PC-9 (cell line): ENCODE results near the gene PCDHAC1. TPM values are rescaled to one million over a fixed set of nuclear protein-coding genes. Genes with fewer than 3 reads are reported as not detected.
"Not testable (repeated sequence)": the region's sequence is repeated elsewhere in the genome, so short reads cannot be mapped to it uniquely, and the experiment has no call there.

Experiments used
- Bru-seq: library from RNA; stranded (reverse); fragments of 400-500 nt; gene quantifications from one replicate; lab custom pipeline; 2021; lab: Mats Ljungman, UMichigan
- BruChase-seq, 2 experiments: library from RNA; stranded (reverse); fragments of 400-500 nt; gene quantifications; one replicate each; lab custom pipeline; 2021; lab: Mats Ljungman, UMichigan
- BruUV-seq: library from RNA; stranded (reverse); fragments of 400-500 nt; replicated peaks from 2 replicates; lab custom pipeline; 2021; lab: Mats Ljungman, UMichigan
- CTCF ChIA-PET: fragments of 300-600 bp; sonication (Branson Sonifier 250); formaldehyde crosslinking; loops from one replicate; lab custom pipeline; 2022; ENCODE audit warnings: antibody characterized with exemption; lab: Charles Lee
- POLR2A ChIA-PET: fragments of 300-600 bp; sonication (Branson Sonifier 250); formaldehyde crosslinking; loops from one replicate; lab custom pipeline; 2022; ENCODE audit warnings: antibody characterized with exemption; ENCODE audit not compliant: unreplicated experiment; lab: Charles Lee
- DNase-seq, 2 experiments: peaks; one replicate each; pipeline versions ENCODE4 v3.0.0 to v3.0.0-alpha.2; 2015 to 2022; ENCODE audit warnings: mixed read lengths in 1 of 2
- H2AFZ ChIP-seq: fragments of 200-600 bp; sonication (generic); 2 replicates; pipeline ENCODE4 v1.8.1; 2017; ENCODE audit warnings: antibody characterized with exemption
- H3F3A ChIP-seq: fragments of 200-600 bp; sonication (generic); 2 replicates; pipeline ENCODE4 v1.8.1; 2017; ENCODE audit warnings: antibody characterized with exemption, mild to moderate bottlenecking, low read depth; ENCODE audit not compliant: insufficient read depth
- H3K27ac ChIP-seq: fragments of 200-600 bp; sonication (generic); 2 replicates; pipeline ENCODE4 v1.6.1; 2016; ENCODE audit warnings: mixed run types
- H3K27me3 ChIP-seq: fragments of 200-600 bp; sonication (generic); 2 replicates; pipeline ENCODE4 v1.6.1; 2016; ENCODE audit warnings: low read depth, mixed run types; ENCODE audit not compliant: insufficient read depth
- H3K36me3 ChIP-seq: fragments of 200-600 bp; sonication (generic); 2 replicates; pipeline ENCODE4 v1.6.1; 2016; ENCODE audit warnings: low read depth, mixed run types
- H3K4me1 ChIP-seq: fragments of 200-600 bp; sonication (generic); replicated peaks from 2 replicates; pipeline ENCODE4 v1.6.1; 2016; ENCODE audit warnings: mixed run types; ENCODE audit not compliant: insufficient read depth
- H3K4me2 ChIP-seq: fragments of 200-600 bp; sonication (generic); 2 replicates; pipeline ENCODE4 v1.6.1; 2017; ENCODE audit warnings: mixed run types
- H3K4me3 ChIP-seq: fragments of 200-600 bp; sonication (generic); 2 replicates; pipeline ENCODE4 v1.6.1; 2016; ENCODE audit warnings: mixed run types
- H3K79me2 ChIP-seq: fragments of 200-600 bp; sonication (generic); 2 replicates; pipeline ENCODE4 v1.6.1; 2017; ENCODE audit warnings: low read depth, mixed run types
- H3K9me2 ChIP-seq: fragments of 200-600 bp; sonication (generic); 2 replicates; pipeline ENCODE4 v1.8.1; 2017; ENCODE audit warnings: mild to moderate bottlenecking; ENCODE audit not compliant: insufficient read depth
- H3K9me3 ChIP-seq: fragments of 200-600 bp; sonication (generic); 2 replicates; pipeline ENCODE4 v1.8.1; 2016; ENCODE audit warnings: low read depth; ENCODE audit not compliant: insufficient read depth
- H4K20me1 ChIP-seq: fragments of 200-600 bp; sonication (generic); 2 replicates; pipeline ENCODE4 v1.8.1; 2017; ENCODE audit not compliant: insufficient read depth
- CTCF ChIP-seq: fragments of 200-600 bp; sonication (generic); conservative IDR thresholded peaks from 2 replicates; pipeline ENCODE4 v1.6.1; 2017; ENCODE audit warnings: mixed run types, antibody characterized with exemption, mild to moderate bottlenecking, moderate library complexity
- EZH2 ChIP-seq: fragments of 200-600 bp; sonication (generic); IDR thresholded peaks from 2 replicates; pipeline ENCODE4 v1.8.0; 2017; ENCODE audit warnings: antibody characterized with exemption, low read depth
- intact Hi-C: fragments of 100-400 bp; cut with micrococcal nuclease; formaldehyde crosslinking; loops from one replicate; pipeline ENCODE4 v1.10.0; 2022; ENCODE audit not compliant: unreplicated experiment
- long read RNA-seq: library from polyadenylated mRNA; stranded (forward); transcript quantifications from one replicate; pipeline ENCODE4 v2.0.0, GENCODE V29; 2022
- total RNA-seq: library from RNA; stranded (reverse); gene quantifications from 2 replicates; pipeline ENCODE4 v1.2.3, GENCODE V29; 2021

Gene PCDHAC1
- total RNA-seq (0.88 and 0.90 TPM in 2 replicates), Bru-seq, nascent RNA (percentile 18 among the genes with signal in this experiment), BruChase-seq, experiment 1, labeled RNA remaining after a 2-hour chase (percentile 30 among the genes with signal in this experiment), BruChase-seq, experiment 2, labeled RNA remaining after a 6-hour chase (percentile 35 among the genes with signal in this experiment)
- long read RNA-seq, result 0 reads

- DNase-seq, result no peak
- no peaks in the 10 kb centered on the region for H3K27me3 ChIP-seq
- no peaks in the 10 kb centered on the region for H3K4me1 ChIP-seq
- H3K4me3 ChIP-seq, result peak within 1 kb of the TSS; percentile 35; the same call in 1 of the 2 replicates
- ChIA-PET CTCF (interaction anchor here (1.3 to 2.4 kb wide), 4 partner anchors 75 to 115 kb away, joined by 3 to 26 read pairs (median 3); no protein-coding TSS in a partner anchor), POLR2A (interaction anchor here (0.6 kb wide), 1 partner anchor 78 kb away, joined by 5 read pairs; no protein-coding TSS in a partner anchor)
- no peaks in the 10 kb centered on the region for H3K36me3 ChIP-seq
- H3K4me2 ChIP-seq, result peak within 1 kb of the TSS; percentile 63
- no peaks in the 10 kb centered on the region for H3K79me2 ChIP-seq
- H3K9me2 ChIP-seq, result no peaks in the 10 kb centered on the region
- no peak within 1 kb of the TSS for H3K27ac ChIP-seq
- BruUV-seq, result no TSS peak
- H3F3A ChIP-seq, result no peaks in the 10 kb centered on the region
- no peak for TF ChIP-seq EZH2
- TF ChIP-seq CTCF, result no peak
- H3K9me3 ChIP-seq, result no peaks in the 10 kb centered on the region
- no peaks in the 10 kb centered on the region for H4K20me1 ChIP-seq
- peak within 1 kb of the TSS; percentile 67 for H2AFZ ChIP-seq
- intact Hi-C loops, result loop anchor here (1.0 to 5.0 kb wide), 3 partner anchors 57 to 114 kb away; partner anchors contain the start of gene PCDHA11
These were observed at the start of gene PCDHAC1 for GRCh38 chr5:140925806-140926442. Gene PCDHAC1 (plus strand): TSS chr5:140926299. CDS start chr5:140926893, 594 bp downstream.

- H3K9me2 ChIP-seq, CTCF ChIA-PET, POLR2A ChIA-PET, H3K27ac ChIP-seq, H3K4me1 ChIP-seq, intact Hi-C loops, H3K9me3 ChIP-seq, H3K79me2 ChIP-seq, H4K20me1 ChIP-seq, H3F3A ChIP-seq, BruUV-seq, H3K4me2 ChIP-seq, H3K27me3 ChIP-seq, H2AFZ ChIP-seq, H3K36me3 ChIP-seq, DNase-seq, H3K4me3 ChIP-seq: not testable (repeated sequence)
These were observed 49.4 kb upstream of the PCDHAC1 start for GRCh38 chr5:140876541-140877261.

GRCh38 chr5:140877262-140877581 lies 48.9 kb upstream of the PCDHAC1 start:
- Histone ChIP-seq H3K9me3 (no peaks in the 10 kb centered on the region), H3K9me2 (no peaks in the 10 kb centered on the region), H4K20me1 (no peaks in the 10 kb centered on the region), H3K4me1 (no peaks in the 10 kb centered on the region), H3K4me2 (no peak overlapping the region), H2AFZ (no peak overlapping the region), H3K27me3 (no peaks in the 10 kb centered on the region), H3F3A (no peaks in the 10 kb centered on the region), H3K36me3 (no peaks in the 10 kb centered on the region), H3K27ac (no peak overlapping the region), H3K79me2 (no peaks in the 10 kb centered on the region), H3K4me3 (no peak overlapping the region)
- no peak for DNase-seq
- TF ChIP-seq EZH2, result no peak
- intact Hi-C loops, result no loop called here
- no TSS peak for BruUV-seq
- POLR2A ChIA-PET, result no interaction called here
- CTCF ChIA-PET, result no interaction called here
